SU-DHL-6 (cell line): ENCODE data around the gene LRRN4.

Experiments
- CTCF ChIP-seq: fragments of 200-600 bp; sonication (generic); IDR thresholded peaks from one replicate; pipeline ENCODE4 v1.5.1; 2017; ENCODE audit warnings: antibody characterized with exemption, mild to moderate bottlenecking, low read length, moderate library complexity; ENCODE audit not compliant: insufficient read depth, poor library complexity, severe bottlenecking
- EZH2phosphoT487 ChIP-seq: fragments of 200-600 bp; sonication (generic), shearing (Covaris generic); conservative IDR thresholded peaks from 2 replicates; pipeline ENCODE4 v1.6.1; 2018; ENCODE audit warnings: mild to moderate bottlenecking, antibody characterized with exemption, low read length, moderate library complexity, mixed read lengths

- no peak for TF ChIP-seq CTCF
- TF ChIP-seq EZH2phosphoT487 = no peak
These were observed 33.0 kb upstream of the LRRN4 start for GRCh38 chr20:6086868-6087267.
